CD4-positive, alpha-beta T cell treated with Interleukin-4 for 4 hours (primary cell): Measurements from ENCODE around the gene CENPM.

Experiments
- DNase-seq: peaks from one replicate; pipeline ENCODE4 v3.0.0-alpha.2; 2020

Gene CENPM

DNA sequence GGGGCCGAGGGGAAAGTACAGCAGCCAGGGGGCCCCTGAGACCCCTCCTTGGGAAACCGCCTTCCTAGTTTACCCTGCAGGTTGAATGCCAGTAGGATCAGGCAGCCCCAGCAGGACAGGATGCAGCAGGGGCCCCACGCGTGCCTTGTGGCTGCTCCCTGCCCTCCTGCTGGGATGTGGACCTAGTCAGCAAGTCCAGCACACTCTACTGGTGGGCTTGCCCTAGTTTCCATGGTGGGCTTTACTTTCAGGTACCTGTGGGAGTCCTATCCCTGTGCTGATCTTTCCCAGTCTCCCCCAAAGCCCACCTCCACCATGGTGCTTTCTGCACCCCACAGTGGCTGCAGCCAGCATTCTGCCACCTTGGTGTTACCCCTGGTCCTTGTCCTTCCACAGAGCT is 54.2 kb downstream of the CENPM start:
- DNase-seq = no peak

DNA sequence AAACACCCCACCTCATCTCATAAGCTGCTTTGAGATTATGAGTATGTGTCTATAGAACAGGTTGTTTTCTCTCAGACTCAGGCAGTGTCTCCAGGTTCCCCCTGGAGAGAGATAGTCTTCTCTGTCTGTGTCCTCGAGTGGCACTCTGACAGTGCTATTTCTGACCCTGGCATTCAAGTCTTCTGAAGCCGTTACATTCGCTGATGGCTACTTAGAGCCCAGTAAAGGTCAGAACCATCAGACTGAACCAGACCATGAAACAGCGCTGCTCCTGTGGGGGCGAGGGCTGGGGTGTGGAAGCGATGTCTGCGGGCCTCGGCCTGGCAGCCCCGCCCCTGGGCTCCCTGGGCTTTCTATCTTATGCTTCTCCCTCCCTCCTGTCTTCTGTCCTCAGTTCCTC is 55.5 kb downstream of the CENPM start:
- no peak for DNase-seq
